ENCODE measurements around the gene QPCT.
"Not testable (repeated sequence)": the region's sequence is repeated elsewhere in the genome, so short reads cannot be mapped to it uniquely, and the experiment has no call there.

The QPCT gene

GRCh38 chr2:37358466-37358865 lies 14.0 kb downstream of the QPCT start:
- no peak for DNase-seq (ENCODE audit: low read depth in 2 of 2)

- DNase-seq (ENCODE audit: low read depth in 2 of 2), result no peak
Observed at GRCh38 chr2:37361216-37361815, 16.9 kb downstream of the QPCT start.

GRCh38 chr2:37361994-37362698 lies 17.7 kb downstream of the QPCT start:
- DNase-seq (ENCODE audit: low read depth in 2 of 2), result no peak

DNA sequence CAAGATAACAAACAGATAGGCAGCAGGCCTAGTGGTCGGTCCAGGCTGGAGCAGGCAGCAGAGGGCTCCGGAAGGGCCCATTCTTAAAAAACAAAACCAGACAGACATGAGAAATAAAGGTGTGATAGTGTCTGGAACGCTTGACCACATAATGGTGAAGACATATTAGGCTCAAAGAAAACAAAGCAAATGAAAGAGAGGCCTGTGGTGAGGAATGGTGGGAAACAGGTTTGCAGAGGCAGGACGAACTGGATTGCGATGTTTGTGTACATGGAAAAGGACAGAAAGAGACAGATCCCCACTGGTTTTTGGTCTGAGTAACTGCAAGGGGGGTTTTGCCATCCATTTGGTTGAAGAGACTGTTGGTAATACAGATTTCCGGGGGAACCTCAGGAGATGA lies 19.9 kb downstream of the QPCT start:
- DNase-seq (ENCODE audit: low read depth in 2 of 2), result no peak

DNA sequence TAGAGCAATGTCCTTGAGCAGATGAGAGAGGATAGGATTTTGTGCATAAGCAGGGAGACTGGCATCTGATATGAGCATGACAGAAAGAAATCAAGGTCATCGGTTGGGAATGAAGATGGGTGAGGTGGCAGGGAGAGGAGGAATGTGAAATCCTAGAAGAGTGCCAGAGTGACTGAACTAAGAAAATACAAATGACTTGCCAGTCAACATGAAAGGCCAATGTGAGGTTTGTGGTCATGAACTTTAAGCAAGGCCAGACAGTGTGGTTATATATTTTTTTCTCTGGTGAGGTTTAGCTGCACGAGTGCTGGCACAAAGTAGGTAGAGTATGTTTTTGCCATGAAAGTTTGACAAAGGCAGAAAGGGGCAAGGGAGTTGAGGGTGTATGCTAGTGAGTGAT lies 21.2 kb downstream of the QPCT start:
- DNase-seq (ENCODE audit: low read depth in 2 of 2), result no peak

- no peak for DNase-seq (ENCODE audit: low read depth in 2 of 2)
Observed at GRCh38 chr2:37366773-37367172, 22.3 kb downstream of the QPCT start.

DNA sequence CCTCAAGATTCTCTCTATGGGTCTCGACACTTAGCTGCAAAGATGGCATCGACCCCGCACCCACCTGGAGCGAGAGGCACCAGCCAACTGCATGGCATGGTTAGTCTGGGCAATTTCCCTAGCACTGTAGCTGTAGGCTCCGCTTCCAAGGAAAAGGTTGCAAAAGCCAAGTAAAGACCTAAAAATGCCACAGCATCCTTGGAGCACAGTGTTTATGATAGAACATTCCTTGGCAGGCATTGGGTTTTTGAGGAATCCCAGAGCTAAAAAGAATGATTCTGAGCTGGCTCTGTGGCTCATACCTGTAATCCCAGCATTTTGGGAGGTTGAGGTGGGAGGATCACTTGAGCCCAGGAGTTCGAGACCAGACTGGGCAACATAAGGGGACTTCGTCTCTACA lies 22.9 kb downstream of the QPCT start:
- no peak for DNase-seq (ENCODE audit: low read depth in 2 of 2)

DNA sequence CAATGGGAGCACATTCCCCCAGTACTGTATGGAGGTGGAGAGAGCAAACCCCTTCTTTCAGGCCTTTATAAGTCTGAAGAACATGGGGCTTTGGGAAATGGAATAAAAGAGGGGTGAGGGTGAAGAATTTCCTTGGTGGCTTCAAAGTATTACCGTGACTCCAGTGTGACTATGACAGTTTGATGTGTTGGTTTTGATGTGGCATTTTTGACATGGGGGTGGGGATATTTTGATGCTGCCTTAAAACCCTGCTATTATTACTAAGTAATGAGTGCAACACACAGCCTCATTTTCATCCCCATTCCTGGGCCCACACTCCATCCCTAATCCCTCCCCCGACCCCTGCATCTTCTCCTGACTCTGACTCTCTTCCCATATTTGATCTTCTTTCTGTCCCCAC lies 23.6 kb downstream of the QPCT start:
- no peak for DNase-seq (ENCODE audit: low read depth in 2 of 2)

DNA sequence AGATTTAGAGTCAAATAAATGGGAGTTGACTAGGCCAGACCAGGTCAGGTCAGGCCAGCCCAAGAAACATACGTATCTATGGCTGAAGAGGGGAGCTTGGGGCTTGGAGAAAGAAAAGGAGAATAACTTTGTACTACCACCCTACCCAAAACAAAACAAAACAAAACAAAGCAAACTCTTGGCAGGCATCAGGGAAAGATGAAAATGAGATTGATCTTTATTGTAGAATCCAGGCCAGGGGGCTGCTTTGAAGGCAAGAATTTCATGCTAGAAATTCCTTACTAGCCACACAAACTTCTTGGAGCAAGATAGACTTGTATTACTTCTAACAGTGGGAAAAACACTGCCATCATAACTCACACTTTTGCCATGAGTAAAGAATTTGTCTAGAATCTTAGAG lies 26.2 kb downstream of the QPCT start:
- DNase-seq (ENCODE audit: low read depth in 2 of 2), result no peak

DNA sequence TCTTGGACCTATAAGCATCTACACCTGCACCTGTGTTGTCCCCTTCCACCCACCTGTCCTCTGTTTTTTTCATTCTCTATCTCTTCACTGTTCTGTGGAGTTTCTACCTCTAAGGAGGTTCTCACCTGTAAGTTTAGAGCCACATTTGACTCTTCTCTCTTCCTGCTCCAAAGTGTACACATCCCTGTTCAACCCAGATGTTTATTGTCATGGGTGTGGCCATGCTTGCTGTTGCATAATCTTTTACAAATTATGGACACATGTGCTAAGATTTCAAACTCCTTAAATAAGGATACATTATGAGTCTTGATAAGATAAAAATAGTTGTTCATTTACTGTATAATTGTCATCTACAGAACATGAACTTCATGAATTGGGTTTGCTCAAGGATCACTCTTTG lies 27.6 kb downstream of the QPCT start:
- DNase-seq (ENCODE audit: low read depth in 2 of 2), result no peak

- DNase-seq (ENCODE audit: low read depth in 2 of 2), result no peak
Observed at GRCh38 chr2:37375741-37376288, 31.4 kb downstream of the QPCT start.

GRCh38 chr2:37376421-37377186 lies 32.2 kb downstream of the QPCT start:
- no peak for DNase-seq (ENCODE audit: low read depth in 2 of 2)

- DNase-seq (ENCODE audit: low read depth in 2 of 2), result no peak
Observed at GRCh38 chr2:37377187-37377532, 32.7 kb downstream of the QPCT start.

DNA sequence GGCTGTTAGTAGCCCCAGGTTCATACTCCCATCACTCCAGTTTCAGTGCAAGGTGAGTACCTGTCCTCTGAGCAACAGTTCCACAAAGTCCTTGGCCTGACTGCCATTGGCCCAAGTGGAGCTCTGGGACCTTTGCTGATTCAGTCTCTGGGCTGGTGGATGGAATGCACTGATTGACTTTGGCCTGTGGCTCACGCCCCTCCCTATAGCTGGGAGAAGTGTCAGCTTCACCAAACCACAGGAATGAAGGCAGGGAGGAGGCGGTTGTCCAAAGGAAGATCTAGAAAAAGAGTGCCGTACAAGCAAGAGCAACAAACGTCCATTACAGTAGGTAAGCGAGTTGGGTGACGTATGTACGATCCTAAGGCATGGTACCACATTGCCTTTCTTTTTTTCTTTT lies 34.0 kb downstream of the QPCT start:
- DNase-seq (ENCODE audit: low read depth in 2 of 2), result no peak

GRCh38 chr2:37379881-37380296 lies 35.5 kb downstream of the QPCT start:
- DNase-seq (ENCODE audit: low read depth in 2 of 2), result no peak

DNA sequence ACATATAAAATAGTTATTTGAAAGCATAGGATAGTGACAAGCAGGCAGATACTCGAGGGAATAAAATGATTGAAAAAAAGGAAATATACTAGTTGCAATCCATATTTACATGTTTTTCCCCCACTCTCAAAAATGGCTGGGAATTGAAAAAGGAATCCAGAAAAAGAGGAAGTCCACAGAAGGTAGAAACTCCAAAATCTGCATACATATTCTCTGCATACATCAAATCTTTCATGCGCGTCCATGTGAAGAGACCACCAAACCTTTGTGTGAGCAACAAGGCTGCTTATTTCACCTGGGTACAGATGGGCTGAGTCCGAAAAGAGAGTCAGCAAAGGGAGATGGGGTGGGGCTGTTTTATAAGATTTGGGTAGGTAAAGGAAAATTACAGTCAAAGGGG lies 36.4 kb downstream of the QPCT start:
- DNase-seq (ENCODE audit: low read depth in 2 of 2), result not testable (repeated sequence)

- DNase-seq (ENCODE audit: low read depth in 2 of 2), result not testable (repeated sequence)
Observed at GRCh38 chr2:37384261-37384660, 39.8 kb downstream of the QPCT start.

DNA sequence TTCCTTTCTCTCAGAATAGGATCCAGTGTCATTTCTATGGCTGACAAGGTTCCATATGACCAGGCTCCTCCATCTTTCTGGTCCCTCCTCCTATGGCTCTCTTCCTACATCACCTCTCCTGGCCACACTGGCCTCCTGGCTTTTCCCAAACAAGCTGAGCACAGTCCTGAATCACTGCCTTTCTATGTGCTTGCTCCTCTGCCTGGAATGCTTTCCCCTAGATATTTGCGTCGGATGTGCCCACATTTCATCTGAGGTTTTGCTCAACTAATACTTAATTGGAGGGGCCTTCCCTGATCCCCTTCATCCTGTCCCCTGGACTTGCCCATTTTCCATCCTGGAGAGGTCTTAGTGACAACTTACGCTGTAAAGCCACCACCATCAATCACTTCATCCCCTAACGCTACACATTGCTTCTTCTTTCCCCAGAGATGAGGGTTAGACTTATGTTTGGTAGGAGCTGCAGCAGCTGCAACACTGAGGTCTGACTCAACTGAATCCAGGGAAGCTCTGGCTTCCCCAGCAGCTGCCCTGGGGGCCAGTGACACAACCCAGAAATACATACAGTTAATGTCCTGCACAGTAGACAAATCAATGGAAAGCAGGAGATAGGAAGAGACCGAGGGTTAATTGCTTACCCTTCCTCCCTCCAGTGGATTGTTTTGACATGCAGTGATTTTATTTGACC lies 42.9 kb downstream of the QPCT start:
- DNase-seq (ENCODE audit: low read depth in 2 of 2), result no peak

GRCh38 chr2:37388074-37388473 lies 43.6 kb downstream of the QPCT start:
- DNase-seq (ENCODE audit: low read depth in 2 of 2), result no peak

GRCh38 chr2:37389395-37389794 lies 45.0 kb downstream of the QPCT start:
- DNase-seq (ENCODE audit: low read depth in 2 of 2), result no peak

DNA sequence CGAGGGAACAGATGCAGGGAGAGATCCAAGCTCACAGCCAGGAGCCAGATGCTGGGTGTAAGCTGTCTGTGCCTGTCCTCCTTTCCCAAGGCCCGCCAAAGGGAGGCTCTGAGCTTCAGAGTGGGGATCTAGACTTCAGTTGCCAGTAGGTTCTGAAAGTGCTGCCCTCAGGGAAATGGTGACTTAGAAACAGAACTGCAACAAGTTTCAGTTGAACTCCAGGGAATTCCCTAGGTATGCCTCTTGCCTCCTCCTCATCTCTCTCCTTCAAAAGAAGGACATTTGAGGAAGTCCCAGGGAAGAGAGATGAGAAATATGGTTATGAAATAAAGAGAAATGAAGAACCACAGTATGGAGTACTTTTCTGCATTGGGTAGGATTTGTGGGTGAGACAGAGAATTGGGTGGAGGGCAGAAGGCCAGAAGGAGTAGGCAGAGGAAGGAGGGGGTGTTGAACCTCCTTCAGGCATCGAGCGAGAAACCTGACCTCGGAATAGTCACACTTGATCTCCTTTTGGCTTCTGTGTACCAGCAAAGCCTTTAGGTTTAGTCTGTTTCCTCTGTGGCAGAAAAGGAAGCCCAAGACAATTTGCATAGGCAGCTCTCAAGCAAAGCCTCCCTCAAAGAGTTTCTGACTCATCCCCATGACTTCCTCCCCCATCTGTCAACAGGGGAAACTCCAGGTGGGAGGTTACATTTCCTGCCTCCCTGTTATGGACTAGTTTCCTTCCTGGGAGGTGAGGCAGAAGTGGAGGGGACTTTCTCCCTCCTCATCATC lies 45.7 kb downstream of the QPCT start:
- DNase-seq (ENCODE audit: low read depth in 2 of 2), result peak; percentile 23 to 31

Data from stimulated activated CD4-positive, alpha-beta T cell treated with anti-CD3 and anti-CD28 coated beads, Interleukin-1b, Interleukin-23, amount 100 ng/mL, for 1 hour (primary cell).